ENCODE data around the gene TBC1D23.
"Not testable (repeated sequence)": the region's sequence is repeated elsewhere in the genome, so short reads cannot be mapped to it uniquely, and the experiment has no call there.

Gene TBC1D23

DNA sequence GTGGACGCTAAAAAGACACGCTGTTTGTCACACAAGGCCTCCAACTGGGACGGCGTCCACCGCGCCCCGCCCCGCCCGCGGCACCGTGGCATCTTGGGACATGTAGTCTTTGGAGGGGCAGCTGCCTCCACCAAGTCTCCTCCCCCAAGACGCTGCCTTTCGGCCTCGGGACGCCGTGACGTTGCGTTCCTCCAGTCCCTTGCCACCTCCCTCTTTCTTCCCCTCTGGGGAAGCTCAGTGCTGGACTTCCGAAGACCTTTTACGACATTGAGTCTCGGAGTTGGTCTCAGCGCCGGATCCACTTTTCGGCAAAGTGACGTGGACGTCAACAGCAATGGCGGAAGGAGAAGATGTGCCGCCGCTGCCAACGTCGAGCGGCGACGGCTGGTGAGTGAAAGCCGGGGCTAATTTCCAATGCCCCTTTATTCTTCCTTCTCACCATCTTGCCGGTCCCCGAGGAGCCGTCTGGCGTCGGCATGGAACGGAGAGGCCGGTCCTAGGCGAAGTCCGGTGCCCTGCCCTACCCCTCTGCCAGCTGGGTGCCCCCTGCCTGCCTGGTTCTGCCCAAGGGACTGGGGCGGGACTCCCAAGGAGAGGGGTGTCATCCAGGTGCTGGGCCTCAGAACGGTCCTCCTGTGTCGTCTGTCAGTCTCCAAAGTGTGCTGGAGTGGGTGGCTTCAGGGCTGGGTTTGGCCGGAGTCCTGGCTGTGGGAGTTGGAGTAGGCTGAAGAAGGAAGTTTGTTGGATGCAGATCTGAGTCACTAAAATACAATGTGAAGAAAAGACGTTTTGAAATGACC, at the start of gene TBC1D23:
TSS of gene TBC1D23 (plus strand) at position 308 of the 800 bp plus-strand sequence. CDS start at position 335, 27 bp downstream.
- peak; percentile 99 for DNase-seq

DNA sequence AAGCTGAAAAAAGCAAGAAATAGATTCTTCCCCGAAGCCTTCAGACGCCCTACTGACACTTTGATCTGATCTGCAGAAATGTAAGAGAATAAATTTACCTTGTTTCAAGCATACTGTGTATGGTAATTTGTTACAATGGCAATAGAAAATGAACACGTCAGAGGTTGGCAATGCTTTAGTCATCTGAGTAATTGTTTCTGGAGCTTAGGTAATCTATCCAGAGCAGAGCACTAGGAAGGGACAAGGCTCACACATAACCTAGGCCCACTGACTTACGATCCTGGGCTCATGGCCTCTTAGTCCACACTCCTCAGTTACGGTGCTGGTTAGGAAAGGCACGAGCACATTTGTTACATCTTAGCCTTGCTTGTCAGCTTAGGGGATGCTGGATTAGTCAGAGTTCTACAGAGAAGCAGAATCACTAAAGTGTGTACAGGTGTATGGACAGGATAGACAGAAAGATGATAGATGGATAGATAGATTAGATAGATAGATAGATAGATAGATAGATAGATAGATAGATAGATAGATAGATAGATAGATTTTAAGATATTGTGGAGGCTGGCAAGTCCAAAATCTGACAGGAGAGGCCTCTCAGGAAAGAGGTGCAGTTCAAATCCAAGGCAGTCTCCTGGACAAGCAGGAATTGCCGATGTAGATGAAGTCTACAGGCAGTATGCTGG, 46.8 kb upstream of the TBC1D23 start:
- DNase-seq, result no peak

DNA sequence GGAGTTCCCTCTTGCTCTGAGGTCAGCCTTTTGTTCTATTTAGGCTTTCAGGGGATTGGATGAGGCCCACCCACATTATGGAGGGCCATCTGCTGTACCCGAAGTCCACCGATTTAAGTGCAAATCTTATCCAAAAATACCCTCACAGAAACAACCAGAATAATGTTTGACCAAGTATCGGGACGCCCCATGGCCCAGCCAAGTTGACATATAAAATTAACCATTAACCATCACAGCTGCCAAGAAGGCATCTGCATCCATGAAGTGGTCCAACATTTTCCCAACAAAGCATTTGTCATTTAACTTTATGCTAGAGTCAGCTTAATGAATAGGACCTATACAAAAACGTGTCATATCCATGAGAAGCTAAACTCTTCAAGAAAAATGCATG, 46.2 kb upstream of the TBC1D23 start:
- no peak for DNase-seq

DNA sequence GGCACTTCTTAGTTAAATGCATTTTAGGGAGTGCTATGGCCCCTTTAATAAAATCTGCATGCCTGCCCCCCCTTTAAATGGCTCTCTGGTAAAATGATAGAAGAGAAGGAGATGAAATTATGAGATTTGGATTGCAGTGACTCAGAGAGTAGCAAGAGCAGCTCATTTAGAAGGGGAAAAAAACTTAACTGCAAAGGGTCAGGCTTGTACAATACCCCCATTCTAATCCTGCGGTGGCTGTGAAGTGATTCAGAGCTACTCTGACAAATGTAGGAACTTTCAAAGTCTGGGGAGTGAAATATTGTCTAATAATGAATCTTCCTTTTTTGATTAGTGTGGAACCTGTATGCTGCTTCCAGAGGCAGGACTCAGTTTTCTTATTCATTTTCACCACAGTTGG, 44.1 kb upstream of the TBC1D23 start:
- DNase-seq, result no peak

DNA sequence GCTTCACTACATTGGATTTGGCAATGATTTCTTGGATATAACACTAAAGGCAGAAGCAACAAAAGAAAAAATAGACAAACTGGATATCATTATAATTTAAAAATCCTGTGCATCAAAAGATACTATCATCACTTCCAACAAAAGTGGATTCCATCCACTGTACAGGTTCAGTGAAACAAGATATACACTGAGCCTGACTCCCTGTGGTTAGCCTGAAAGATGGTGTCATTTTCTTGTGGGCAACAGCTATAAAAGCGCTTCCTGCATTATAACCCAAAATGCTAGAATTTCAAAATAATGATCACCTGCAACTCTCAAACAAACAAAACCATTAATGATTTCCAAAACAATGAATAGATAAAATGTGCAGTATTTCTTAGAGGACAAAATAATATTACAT, 39.6 kb upstream of the TBC1D23 start:
- no peak for DNase-seq

DNA sequence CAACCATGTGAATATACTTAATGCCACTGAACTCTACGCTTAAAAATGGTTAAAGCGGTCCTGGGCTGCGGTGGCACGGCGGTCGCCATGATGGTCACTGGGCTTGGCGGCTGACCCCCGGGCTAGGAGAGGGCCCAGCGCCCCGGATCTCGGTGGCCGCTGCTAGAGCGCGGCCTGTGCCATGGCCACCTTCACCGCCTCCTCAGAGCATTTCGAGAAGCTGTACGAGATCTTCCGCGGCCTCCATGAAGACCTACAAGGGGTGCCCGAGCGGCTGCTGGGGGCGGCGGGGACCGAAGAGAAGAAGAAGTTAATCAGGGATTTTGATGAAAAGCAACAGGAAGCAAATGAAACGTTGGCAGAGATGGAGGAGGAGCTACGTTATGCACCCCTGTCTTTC, 35.6 kb upstream of the TBC1D23 start:
- DNase-seq, result no peak

DNA sequence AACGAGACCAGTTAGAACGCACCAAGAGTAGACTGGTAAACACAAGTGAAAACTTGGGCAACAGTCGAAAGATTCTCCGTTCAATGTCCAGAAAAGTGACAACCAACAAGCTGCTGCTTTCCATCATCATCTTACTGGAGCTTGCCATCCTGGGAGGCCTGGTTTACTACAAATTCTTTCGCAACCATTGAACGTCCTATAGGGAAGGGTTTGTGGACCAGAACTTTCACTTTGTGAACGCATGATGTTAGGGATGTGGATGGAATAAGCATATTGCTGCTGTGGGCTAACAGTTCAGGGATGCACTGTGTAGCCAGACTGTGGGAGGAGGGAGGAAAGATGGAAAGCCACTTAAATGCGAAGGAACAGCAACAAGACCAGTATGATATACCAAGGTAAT, 34.9 kb upstream of the TBC1D23 start:
- no peak for DNase-seq

DNA sequence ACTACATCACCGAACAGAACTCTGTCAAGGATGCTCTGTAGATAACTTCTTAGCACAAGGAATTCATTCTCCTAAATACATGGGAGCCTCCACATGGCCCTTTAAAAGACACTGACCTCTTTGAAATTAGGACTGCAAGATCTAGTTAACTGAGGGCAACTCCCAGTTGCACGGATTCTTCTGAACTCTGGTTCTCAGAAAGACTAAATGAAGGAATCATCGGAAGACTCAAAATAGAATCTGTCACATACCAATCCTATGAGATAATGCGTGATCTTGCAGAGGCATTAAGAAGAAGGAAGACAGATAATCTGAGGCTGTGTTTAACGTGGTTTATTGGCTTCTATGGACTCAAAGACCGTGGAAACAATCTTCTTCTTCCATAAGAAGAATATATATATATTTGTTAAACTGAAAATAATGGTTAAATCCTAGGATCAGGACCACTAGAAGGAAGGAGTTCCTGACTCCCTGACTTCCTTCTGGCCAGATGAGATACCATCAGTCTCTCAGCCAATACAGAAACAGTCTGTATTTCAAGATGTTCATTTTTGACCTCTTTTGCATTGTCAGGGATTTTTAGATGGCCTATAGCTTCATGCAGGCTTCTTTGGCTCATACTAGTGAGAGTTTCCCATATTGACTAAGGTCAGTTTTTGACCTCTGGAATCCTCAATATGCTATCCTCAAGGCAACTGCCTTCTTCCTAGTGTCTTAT, 33.9 kb upstream of the TBC1D23 start:
- DNase-seq, result no peak

DNA sequence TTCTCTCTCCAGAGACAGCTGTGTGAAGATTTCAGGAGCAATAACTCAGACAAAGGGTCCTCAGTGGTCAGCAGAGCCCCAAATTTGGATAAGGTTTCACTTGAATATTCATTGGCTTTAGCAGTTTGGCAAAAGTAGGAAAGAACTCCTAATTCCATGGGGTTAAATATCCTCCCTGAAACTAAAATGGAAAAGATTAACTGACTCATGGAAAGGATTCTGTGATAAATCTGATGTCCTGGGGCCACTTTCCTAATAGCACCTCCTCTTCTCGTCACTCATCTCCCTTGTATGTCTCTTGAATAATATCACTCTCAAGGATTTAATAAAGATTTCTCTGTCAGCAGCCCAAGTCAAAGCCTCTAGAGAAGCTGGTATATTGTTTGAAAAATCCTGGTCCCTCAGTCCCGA, 33.3 kb upstream of the TBC1D23 start:
- no peak for DNase-seq

DNA sequence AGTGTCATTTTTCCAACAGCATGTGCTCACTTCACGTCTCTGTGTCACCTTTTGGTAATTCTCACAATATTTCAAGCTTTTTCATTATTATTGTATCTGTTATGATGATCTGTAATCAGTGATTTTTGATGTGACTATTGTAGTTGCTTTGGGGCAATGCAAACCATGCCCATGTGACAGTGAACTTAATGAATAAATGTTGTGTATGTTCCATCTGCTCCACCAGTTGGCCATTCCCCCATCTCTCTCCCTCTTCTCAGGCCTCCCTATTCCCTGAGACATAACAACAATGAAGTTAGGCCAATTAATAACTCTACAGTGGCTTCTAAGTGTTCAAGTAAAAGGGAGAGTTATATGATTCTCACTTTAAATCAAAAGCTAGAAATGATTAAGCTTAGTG, 32.5 kb upstream of the TBC1D23 start:
- DNase-seq, result no peak

DNA sequence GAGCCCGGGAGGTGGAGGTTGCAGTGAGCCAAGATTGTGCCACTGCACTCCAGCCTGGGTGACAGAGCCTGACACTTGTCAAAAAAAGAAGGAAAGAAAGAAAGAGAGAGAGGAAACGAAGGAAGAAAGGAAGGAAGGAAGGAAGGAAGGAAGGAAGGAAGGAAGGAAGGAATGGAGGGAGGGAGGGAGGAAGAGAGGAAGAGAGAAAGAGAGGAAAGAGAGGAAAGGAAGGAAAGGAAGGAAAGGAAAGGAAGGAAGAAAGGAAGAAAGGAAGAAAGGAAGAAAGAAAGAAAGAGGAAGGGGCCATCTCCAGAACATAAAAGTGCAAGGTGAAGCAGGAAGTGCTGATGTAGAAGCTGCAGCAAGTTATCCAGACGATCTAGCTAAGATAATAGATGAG, 31.6 kb upstream of the TBC1D23 start:
- not testable (repeated sequence) for DNase-seq

DNA sequence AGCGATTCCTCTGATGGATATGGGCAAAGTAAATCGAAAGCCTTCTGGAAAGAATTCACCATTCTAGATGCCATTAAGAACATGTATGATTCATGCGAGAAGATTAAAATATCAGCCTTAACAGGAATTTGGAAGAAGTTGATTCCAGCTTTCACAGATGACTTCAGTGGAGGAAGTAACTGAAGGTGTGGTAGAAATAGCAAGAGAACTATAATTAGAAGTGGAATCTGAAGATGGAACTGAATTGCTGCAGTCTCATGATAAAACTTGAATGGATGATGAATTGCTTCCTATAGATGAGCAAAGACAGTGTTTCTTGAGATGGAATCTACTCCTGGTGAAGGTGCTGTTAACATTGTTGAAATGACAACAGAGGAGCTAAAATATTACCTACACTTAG, 30.1 kb upstream of the TBC1D23 start:
- DNase-seq, result no peak

DNA sequence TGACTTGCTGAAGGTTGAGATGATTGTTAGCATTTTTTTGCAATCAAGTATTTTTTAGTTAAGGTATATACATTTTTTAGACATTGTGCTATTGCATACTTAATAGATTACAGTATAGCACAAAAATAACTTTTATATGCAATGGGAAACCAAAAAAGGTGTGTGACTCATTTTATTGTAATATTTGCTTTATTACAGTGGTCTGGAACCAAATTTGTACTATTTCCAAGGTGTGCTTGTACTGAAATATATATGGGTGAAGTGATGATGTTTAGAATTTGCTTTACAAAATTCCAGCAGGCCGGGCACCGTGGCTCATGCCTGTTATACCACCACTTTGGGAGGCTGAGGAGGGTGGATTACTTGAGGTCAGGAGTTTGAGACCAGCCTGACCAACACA, 29.1 kb upstream of the TBC1D23 start:
- DNase-seq, result no peak

DNA sequence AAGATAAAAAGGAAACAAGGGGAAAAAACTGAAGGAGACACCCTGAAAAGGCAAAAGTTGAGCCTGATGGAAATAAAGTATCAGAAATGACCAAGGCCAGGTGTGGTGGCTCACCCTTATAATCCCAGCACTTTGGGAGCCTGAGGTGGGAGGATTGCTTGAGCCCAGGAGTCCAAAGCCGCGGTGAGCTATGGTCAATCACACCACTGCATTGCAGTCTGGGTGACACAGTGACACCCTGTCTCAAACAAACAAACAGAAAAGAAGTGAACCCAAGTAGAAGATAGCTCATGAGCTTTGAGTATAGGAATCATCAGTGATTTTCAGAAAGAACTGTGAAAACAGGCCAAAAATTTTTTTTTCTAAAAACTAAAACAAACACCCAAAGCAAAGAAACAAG, 26.4 kb upstream of the TBC1D23 start:
- no peak for DNase-seq

DNA sequence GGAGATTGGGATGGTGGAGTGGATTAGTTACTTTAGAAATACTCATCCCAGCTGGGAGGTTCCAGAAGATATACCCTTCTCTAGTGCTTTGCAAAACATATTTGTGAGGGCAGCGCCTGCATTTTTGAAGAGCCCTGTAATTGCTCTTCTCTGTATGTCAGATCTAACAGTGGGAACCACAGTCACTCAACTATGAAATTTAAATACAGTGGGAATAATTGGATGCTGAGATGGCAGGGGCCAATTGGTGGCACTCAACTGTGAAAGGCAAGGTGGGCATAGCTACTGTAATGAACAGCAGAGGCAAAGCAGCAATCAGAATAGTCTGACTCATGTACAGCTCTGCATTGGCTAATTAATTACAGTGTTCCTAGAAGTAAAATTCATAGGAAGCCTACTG, 22.2 kb upstream of the TBC1D23 start:
- DNase-seq, result no peak

DNA sequence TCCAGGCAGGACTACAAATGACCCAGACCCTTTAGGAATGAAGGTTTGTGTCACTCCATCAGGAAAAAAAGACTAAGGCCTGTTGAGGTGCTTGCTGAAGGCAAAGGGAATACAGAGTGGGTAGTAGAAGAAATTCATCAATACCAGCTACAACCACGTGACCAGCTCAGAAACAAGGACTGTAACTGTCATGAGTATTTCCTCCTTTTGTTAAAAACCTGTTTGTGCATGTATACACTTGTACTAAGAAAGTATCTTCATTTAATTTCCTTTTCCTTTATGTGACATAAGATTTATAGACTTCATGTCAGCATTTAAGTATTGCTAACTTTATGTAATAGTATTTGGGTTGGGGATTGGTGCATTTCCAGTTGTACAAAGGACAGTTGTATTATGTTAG, 18.3 kb upstream of the TBC1D23 start:
- DNase-seq, result not testable (repeated sequence)

DNA sequence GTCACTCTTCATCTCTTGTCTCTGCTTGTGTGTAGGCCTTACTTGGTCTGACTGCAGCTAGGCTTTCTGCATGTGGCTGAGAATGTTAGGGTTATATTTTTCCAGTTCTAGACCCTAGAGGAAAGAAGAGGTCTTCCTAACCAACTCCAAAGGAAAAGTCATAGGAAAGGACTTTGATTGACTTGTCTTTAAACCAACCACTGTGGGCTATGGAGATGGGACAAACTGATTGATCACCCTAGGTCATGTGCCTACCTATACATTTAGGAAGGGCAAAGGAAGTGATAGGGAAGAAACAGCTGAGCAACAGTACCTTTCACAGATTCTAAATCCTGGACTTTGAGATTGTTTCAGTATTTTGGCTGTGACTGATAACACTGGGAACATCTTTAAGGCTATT, 16.5 kb upstream of the TBC1D23 start:
- DNase-seq, result no peak

DNA sequence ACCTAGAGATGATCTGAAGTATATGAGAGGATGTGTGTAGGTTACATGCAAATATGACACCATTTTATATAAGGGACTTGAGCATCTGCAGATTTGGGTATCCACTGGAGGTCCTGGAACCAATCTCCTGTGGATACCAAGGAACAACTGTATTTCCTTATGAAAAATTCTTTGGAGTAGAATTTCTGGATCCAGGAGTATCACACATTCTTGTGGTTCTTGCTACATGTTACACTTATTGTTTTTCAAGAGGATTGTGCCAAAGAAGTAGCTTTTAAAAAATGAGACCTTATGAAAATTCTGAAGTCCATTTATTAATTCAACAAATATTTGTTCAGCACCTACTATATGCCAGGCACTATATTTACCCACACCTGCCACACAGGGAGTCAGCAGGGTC, 15.7 kb upstream of the TBC1D23 start:
- DNase-seq, result no peak

DNA sequence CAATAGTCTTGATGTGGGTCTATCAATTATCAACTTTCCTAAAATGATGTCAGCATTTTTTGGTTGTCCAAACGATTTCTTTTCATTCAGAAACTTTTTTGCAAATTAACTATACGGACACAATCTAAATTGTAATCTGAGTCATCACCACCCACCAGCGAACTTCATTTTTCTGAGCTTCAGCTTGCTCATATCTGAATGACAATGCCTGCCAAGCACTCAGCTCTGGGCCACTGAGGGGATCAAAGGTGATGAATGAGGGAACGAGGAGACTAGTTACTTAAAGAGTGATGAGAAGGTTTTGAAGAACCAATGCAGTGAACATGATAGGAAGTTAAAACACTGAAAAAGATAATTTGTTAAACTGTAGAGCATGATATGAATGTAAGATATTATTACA, 14.9 kb upstream of the TBC1D23 start:
- no peak for DNase-seq

DNA sequence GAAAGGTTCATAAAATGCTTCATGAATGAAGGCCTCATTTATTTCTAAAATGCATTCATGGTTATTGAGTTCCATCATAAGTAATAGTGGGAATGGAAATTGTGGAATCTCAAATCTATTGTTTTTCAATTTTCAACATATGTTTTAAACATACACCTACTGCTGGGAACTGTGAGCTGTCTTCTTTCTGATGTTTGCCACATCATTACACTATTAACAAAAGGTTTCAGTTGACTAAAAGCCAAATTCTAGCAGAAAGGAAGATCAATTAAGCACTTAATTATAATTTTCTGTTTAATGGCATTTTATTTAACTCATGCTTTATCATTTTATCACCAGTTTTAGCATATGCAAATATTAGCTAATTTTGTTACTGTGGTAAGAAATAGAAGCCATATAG, 13.8 kb upstream of the TBC1D23 start:
- DNase-seq, result no peak

DNA sequence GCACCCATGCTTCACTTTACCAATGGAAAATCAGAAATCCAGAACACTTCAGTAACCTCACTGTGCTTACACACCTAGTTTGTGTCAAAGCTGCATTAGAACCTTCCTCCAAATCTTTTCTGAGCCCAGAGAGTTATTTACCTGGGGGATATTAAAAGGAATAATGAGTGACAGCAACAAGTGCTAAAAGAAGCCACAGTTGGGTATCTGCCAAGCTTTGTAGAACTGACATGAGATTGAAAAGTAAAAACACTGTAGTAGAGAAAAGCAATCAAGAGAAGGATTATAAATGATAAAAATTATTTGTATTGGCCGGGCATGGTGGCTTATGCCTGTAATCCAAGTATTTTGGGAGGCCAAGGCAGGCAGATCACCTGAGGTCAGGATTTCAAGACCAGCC, 8.8 kb upstream of the TBC1D23 start:
- DNase-seq, result no peak

DNA sequence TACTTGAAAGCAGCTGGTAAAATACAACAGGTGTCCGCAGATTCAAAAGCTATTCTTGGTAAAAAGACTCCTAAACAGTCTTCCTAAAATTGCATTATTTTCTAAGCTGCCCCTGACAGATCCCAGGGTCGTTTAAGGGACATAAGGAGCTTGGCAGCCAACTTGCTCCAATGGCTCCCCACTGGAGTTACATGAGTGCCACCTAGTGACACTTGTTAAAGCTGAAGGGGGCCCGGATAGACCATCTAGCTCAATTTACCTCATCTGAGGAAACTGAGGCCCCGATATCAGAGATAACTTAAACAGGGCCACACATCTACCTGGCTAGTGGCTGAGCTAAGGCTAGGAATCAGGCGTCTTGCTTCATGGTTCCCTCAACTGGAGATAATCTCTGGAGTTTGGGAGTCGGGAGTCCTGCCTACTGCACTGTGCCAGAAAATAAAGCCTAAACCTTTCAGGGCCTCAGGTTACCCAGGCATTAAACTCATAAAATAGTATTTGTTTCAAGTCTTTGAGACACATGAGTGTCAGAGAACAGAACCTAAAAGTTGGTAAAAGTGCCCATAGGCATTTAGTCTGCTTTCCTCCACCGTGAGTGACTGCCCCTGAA, 6.5 kb upstream of the TBC1D23 start:
- DNase-seq, result no peak

DNA sequence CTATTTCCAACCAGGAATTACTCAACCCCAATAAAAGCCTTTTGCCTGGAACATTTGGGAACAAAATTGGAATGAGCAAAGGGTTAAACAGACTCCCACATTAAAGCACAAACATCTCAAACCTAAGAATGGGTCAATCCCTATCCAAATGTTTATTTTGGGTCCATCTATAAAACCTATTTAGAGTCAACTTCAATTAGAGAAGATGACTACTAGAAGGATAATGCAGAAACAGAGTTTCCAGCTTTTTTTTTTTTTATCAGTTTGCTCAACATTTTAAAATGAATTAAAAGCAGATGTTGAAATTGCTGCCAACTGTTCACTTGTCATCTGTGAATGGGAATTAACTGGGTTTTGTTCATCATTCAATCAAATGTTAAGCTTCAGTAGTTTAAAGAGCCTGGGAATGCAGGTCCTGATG, 4.1 kb upstream of the TBC1D23 start:
- no peak for DNase-seq

DNA sequence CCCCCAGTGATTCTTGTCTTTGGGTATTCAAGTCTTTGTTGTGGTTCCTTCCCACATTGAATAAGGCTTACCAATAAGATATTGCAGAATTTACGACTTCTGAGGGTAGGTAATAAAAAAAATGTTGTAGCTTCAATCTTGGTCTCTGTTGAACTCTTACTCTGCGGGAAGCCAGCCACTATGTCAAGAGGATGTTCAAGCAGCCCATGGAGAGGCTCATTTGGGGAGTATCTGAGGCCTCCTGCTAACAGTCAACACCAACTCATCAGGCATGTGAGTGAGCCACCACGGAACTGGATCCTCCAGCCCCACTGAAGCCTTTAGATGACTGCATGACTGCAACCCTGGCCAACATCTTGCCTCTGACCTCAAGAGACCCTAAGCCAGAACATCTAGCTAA, 3.2 kb upstream of the TBC1D23 start:
- DNase-seq, result no peak

Data from activated effector memory CD4-positive, alpha-beta T cell treated with anti-CD3 and anti-CD28 coated beads, Interleukin-2, amount 50 U/mL, for 16 hours (primary cell).